NCI-H748 treated with DMSO at 0.1 percent for 48 hours (cell line): ENCODE data around the gene KRT8.
"Not testable (repeated sequence)": the region's sequence is repeated elsewhere in the genome, so short reads cannot be mapped to it uniquely, and the experiment has no call there.

Source experiments
- DNase-seq: peaks from one replicate; lab custom pipeline; 2025; lab: John Stamatoyannopoulos, UW

Gene KRT8

GRCh38 chr12:52904509-52905300 is at the start of gene KRT8:
TSS of gene KRT8 (minus strand) at chr12:52905076. CDS start at chr12:52904981, 95 bp downstream.
- DNase-seq: not testable (repeated sequence)

DNA sequence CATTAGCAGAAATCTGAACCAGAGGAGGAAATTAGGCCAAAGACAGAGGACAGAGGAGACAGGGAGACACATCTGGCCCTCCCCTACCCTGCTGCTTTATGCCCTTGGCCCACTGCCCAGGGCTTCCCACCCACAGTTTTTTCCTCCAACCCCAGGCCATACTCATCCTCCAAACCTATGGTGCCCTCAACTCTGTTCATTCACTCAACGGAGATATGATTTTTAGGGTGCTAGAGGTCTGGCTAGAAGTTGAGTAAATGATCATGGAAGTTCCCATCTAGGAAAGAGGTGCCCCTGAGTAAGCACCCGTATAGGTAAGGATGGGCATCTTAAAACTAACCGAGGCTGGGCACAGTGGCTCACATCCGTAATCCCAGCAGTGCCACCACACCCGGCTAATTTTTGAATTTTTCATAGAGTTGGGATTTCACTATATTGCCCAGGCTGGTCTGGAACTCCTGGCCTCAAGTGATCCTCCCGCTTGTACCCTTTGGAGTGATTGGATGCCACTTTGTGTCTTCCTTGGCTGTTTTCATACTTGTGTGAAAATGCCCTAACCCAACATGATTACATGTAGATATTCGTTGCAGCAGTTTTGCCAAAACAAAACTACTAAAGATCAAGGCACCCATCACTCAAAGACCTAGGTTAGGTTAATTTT is 48.4 kb upstream of the KRT8 start:
- DNase-seq: no peak

DNA sequence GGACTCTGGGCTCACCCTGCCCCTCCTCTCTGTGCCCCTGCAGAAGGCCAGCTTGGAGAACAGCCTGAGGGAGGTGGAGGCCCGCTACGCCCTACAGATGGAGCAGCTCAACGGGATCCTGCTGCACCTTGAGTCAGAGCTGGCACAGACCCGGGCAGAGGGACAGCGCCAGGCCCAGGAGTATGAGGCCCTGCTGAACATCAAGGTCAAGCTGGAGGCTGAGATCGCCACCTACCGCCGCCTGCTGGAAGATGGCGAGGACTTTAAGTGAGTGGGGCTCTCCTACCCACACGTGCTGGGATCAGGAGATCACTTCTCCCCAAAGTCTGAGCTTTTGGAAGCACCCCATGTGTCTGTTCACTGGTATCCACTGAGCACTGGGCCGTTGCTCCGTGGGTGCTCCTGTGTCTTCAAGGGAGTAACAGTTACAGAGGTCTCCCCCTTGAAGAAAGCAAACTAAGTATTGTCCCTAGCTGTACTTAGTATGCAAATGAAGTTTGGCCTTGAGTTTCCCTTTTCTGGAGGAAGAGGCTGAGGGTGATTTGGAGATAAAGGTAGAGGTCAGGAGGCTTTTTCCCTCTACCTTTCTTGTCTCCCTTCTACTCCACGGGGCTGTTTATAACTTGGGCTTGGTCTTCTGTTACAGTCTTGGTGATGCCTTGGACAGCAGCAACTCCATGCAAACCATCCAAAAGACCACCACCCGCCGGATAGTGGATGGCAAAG is 47.4 kb upstream of the KRT8 start:
- no peak for DNase-seq

DNA sequence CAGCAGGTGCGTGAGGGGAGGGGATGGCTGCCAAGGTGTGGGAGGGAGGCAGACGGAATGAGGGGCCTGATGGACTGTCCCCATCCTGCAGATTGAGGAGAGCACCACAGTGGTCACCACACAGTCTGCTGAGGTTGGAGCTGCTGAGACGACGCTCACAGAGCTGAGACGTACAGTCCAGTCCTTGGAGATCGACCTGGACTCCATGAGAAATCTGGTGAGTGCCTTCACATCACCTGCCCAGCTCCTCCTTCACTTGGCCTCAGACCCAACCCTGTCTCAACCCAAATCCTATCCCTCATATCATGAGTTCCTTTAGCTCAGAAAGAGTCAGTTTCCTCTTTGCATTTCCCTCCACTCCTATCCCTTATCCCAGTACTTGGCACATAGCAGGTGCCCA is 46.8 kb upstream of the KRT8 start:
- no peak for DNase-seq

- no peak for DNase-seq
These were observed 46.2 kb upstream of the KRT8 start for GRCh38 chr12:52951126-52951525.

DNA sequence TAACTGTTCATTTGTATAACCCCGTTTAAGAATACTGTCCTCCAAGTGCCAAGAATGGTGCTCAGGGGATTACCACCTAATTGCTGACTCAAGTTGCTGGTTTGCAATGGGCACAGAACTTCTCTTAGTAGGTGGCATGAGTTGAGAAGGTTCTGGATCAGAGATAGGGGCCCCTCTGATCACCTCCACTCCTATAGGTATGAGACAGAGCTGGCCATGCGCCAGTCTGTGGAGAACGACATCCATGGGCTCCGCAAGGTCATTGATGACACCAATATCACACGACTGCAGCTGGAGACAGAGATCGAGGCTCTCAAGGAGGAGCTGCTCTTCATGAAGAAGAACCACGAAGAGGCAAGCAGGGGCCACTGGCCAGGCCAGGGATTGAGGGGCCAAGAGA is 45.7 kb upstream of the KRT8 start:
- no peak for DNase-seq

DNA sequence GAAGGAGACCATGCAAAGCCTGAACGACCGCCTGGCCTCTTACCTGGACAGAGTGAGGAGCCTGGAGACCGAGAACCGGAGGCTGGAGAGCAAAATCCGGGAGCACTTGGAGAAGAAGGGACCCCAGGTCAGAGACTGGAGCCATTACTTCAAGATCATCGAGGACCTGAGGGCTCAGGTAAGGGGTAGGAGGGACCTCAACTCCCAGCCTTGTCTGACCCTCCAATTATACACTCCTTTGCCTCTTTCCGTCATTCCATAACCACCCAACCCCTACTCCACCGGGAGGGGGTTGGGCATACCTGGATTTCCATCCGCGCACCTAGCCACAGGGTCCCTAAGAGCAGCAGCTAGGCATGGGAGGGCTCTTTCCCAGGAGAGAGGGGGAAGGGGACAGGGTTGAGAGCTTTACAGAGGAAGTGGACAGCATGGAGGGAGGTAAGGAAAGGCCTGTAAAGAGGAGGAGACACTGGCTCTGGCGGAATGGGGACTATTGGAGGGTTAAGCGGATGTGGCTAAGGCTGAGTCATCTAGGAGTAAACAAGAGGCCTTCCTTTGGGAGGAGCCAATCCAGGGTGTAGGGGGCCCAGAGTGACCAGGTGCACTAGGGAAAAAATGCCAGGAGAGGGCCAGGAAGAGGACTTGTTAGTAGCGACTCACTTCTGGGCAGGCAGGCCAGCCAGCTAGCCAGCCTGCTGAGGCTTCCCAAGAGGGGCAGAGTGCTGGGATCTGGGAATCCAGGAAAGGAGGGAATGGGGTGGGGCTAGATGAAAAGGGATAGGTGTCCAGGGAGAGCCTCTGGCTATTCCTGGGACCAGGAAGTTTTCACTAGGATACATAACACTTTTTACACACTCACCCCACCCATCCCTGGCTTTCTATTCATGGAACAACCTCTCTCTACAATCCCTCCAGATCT is 44.8 kb upstream of the KRT8 start:
- DNase-seq: peak; percentile 86

DNA sequence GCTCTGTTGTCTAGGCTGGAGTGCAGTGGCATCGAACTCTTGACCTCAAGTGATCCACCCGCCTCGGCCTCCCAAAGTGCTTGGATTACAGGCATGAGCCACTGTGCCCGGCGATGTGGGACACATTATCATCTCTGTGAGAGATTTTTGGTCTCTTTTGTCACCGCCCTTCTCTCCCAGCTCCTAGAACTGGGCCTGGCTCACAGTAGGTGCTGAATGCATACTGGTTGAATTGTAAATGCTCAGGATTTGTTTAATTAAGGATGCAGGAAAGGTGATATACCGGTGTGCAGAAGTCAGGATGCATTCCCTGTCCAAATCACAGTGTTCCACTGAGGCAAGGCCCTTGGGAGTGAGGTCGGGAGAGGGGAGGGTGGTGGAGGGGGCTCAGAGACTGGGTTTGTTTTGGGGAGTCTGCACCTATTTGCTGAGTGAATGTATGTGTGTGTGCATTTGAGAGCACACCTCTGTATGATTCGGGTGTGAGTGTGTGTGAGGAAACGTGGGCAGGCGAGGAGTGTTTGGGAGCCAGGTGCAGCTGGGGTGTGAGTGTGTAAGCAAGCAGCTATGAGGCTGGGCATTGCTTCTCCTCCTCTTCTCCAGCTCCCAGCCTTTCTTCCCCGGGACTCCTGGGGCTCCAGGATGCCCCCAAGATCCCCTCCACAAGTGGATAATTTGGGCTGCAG is 43.0 kb upstream of the KRT8 start:
- no peak for DNase-seq

GRCh38 chr12:52946797-52947547 is 42.1 kb upstream of the KRT8 start:
- no peak for DNase-seq

DNA sequence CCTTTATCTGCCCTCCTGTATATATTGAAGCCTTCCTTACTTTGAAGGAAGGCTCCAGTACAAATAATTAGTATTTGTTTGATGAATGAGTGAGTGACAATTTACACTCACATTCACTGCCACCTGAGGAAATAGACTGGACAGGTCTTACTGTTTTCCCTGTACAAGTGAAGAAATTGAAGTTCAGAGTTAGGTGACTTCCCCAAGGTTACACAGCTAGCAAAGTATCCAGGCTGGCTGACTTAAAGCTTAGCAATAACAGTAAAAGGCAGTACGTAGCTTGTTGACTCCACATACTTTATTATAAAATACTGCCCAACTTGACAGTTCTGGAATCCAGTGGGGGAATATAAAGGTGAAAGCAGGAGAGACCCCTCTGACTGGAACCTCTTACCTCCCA is 41.5 kb upstream of the KRT8 start:
- DNase-seq: no peak

DNA sequence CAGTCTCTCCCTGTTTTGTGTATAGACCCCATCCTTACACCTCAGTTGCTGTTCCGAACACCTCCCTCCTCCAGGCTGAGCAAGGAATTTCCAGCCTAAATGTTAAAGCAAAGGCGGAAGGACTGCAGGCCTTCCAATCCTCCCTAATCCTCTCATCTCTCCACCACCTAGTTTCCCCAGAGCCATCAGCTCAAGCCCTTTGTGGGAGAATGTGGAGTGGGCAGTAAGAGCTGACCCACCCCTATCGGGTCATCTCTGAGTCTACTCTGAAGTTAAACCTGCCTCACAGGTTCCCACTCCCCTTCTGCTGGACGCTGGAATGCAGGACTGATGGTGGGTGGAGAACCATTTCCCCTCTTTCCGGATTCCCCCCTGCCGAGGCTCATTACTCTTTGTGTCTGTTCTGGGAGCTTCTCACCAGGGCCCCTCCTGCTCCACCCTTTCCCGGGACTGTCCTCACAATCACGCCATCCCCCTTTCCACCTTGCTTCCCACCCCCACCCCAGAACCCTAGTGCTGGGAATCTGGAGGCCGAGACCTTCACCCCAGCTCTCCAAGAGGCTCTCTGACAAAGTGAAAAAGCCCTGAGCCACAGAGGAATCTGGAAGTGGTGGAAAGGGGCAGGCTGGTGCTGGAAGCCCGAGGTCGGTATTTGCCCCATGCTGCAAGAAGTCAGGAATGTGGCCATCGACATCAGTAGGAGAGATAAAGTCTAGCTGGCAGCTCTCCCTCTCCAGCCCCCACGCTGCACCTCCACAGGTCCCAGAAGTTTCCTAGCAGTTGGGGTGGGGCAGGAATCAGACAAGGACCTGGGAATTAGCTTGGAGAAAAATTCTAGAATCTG is 40.7 kb upstream of the KRT8 start:
- DNase-seq: no peak

- DNase-seq: no peak
These were observed 40.0 kb upstream of the KRT8 start for GRCh38 chr12:52944683-52945388.

- DNase-seq: no peak
These were observed 38.0 kb upstream of the KRT8 start for GRCh38 chr12:52942901-52943181.

GRCh38 chr12:52942066-52942900 is 37.4 kb upstream of the KRT8 start:
- no peak for DNase-seq

DNA sequence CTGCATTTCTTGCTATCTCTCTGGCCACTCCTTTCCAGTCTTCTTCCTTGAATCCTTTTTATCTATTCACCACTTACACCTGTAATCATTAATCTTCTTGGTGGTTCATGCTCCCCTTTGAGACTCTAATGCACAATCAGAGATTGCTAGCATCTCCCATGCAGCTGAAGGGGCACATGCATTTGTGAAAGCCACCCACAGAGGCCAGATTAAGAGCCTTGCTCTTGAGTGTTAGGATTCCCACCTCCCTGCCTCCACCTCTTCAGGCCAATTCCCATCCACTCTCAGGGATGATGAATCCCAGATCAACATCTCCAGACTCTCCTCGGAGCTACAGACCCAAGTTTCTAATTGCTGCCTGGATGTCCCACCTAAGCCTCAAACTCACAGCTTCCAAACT is 24.7 kb upstream of the KRT8 start:
- DNase-seq: no peak

DNA sequence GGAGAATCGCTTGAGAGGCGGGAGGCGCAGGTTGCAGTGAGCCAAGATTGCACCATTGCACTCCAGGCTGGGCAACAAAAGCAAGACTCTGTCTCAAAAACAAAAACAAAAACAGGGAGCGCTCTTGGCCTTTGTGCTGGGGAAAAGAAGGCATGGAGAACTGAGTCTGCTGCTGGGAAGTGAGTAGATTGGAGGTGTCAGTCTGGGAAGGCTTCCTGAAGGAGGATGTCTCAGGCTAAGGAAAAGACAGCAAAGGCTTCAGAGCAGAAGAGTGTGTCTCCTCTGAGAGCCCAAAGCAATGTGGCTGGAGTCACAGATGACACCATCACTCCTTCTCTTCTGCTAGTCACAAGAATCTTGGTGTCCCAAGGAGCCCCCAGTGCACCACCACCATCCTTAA is 23.1 kb upstream of the KRT8 start:
- no peak for DNase-seq

DNA sequence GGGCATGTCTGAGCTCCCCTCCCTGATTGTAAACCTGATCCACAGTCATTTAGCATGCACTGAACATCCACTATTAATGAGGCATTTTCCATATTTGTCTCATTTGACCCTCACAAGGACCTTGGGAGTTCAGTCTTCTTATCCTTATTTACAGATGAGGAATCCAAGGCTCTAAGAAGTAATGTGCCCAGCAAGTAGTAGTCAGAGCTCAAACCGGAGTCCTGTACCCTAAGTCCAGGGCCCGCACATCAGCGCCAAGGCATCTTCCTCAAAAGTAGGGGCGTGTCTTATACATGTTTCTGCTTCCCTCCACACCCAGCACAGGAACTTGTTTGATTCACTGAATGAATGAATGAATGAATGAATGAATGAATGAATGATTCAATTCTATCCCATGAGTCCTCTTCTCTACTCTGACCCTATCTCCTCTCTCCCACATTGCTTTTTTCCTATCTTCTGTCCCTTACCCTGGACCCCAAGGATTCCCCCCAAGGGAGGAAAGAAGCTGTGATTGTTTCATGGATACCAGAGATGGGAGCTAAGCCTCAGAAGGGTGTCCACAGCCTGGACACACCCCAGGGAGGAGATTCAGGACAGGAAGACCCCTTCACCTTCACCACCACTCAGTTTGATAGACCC is 21.8 kb upstream of the KRT8 start:
- DNase-seq: no peak
